SK-N-SH (cell line): ENCODE measurements around the gene CTSE. TPM values are rescaled to one million over a fixed set of nuclear protein-coding genes. Genes with fewer than 3 reads are reported as not detected.

Experiments
- CTCF ChIA-PET: fragments of 300-600, 350-600 bp; formaldehyde crosslinking; extraction: SDS; loops from one replicate; lab custom pipeline; 2021; lab: Yijun Ruan, JAX
- POLR2A ChIA-PET: fragments of 350-600 bp; sonication (Branson Sonifier 250); formaldehyde crosslinking; extraction: SDS; loops from one replicate; lab custom pipeline; 2020; ENCODE audit warnings: antibody characterized with exemption, inconsistent platforms; lab: Yijun Ruan, JAX
- DNase-seq: peaks from one replicate; pipeline ENCODE4 v3.0.0; 2012
- H2AFZ ChIP-seq: fragments of 200-600 bp; sonication (generic); 2 replicates; pipeline ENCODE4 v1.8.1; 2016; ENCODE audit warnings: antibody characterized with exemption, mild to moderate bottlenecking, low read depth
- H3F3A ChIP-seq: fragments of 200-600 bp; sonication (generic); replicated peaks from 2 replicates; pipeline ENCODE3; 2016; ENCODE audit warnings: antibody characterized with exemption, mild to moderate bottlenecking; ENCODE audit not compliant: insufficient read depth
- H3K27ac ChIP-seq, 2 experiments: fragments of 200-500 bp in 1 of 2; fragments of 200-600 bp in 1 of 2; sonication (Bioruptor generic) in 1 of 2; sonication (generic), shearing (Covaris generic) in 1 of 2; 2 replicates each; pipeline versions ENCODE4 v1.5.1 to v1.6.1; 2014 to 2016; ENCODE audit warnings: low read depth in 2 of 2, inconsistent platforms in 1 of 2, low read length in 1 of 2, mild to moderate bottlenecking in 1 of 2, mixed read lengths in 1 of 2
- H3K27me3 ChIP-seq: fragments of 200-600 bp; sonication (generic), shearing (Covaris generic); 2 replicates; pipeline ENCODE4 v1.6.1; 2016; ENCODE audit warnings: mixed run types; ENCODE audit not compliant: insufficient read depth
- H3K36me3 ChIP-seq, 2 experiments: fragments of 200-500 bp in 1 of 2; fragments of 200-600 bp in 1 of 2; sonication (Bioruptor generic) in 1 of 2; sonication (generic) in 1 of 2; replicated peaks in 1 of 2; 2 replicates each; pipeline versions ENCODE3 to v1.5.1; 2014 to 2016; ENCODE audit warnings: low read length in 1 of 2, mild to moderate bottlenecking in 1 of 2; ENCODE audit not compliant: insufficient read depth in 2 of 2, control insufficient read depth in 1 of 2
- H3K4me1 ChIP-seq, 2 experiments: fragments of 200-500 bp in 1 of 2; fragments of 200-600 bp in 1 of 2; sonication (Bioruptor generic) in 1 of 2; sonication (generic), shearing (Covaris generic) in 1 of 2; 2 replicates each; pipeline versions ENCODE4 v1.5.1 to v1.6.1; 2014 to 2016; ENCODE audit warnings: low read depth in 1 of 2, low read length in 1 of 2, mixed run types in 1 of 2; ENCODE audit not compliant: insufficient read depth in 2 of 2, control insufficient read depth in 1 of 2
- H3K4me2 ChIP-seq: fragments of 200-600 bp; sonication (generic), shearing (Covaris generic); 2 replicates; pipeline ENCODE4 v1.6.1; 2017; ENCODE audit warnings: mixed run types
- H3K4me3 ChIP-seq, 2 experiments: fragments of 200-500 bp in 1 of 2; fragments of 200-600 bp in 1 of 2; sonication (Bioruptor generic) in 1 of 2; sonication (generic), shearing (Covaris generic) in 1 of 2; 2 replicates each; pipeline versions ENCODE4 v1.5.1 to v1.8.1; 2014 to 2016; ENCODE audit warnings: low read depth in 2 of 2, inconsistent platforms in 1 of 2, low read length in 1 of 2, mild to moderate bottlenecking in 1 of 2, mixed read lengths in 1 of 2, moderate library complexity in 1 of 2
- H3K79me2 ChIP-seq: fragments of 200-600 bp; sonication (generic); 2 replicates; pipeline ENCODE4 v1.8.1; 2017; ENCODE audit warnings: mild to moderate bottlenecking; ENCODE audit not compliant: insufficient read depth
- H3K9ac ChIP-seq: fragments of 200-600 bp; sonication (generic); 2 replicates; pipeline ENCODE4 v1.6.1; 2017; ENCODE audit warnings: mixed run types
- H3K9me2 ChIP-seq: fragments of 200-600 bp; sonication (generic); 2 replicates; pipeline ENCODE4 v1.6.1; 2017; ENCODE audit warnings: mixed run types
- H3K9me3 ChIP-seq: fragments of 200-600 bp; sonication (generic); 2 replicates; pipeline ENCODE4 v1.6.1; 2017; ENCODE audit warnings: mixed run types, mild to moderate bottlenecking, moderate library complexity
- H4K20me1 ChIP-seq: fragments of 200-600 bp; sonication (generic); 2 replicates; pipeline ENCODE4 v1.6.1; 2017; ENCODE audit warnings: mild to moderate bottlenecking, mixed run types; ENCODE audit not compliant: insufficient read depth
- CHD2 ChIP-seq: fragments of 150-350 bp; IDR thresholded peaks from 2 replicates; pipeline ENCODE4 v1.6.1; 2018; ENCODE audit warnings: low read length; ENCODE audit not compliant: partially characterized antibody
- ELF1 ChIP-seq: IDR thresholded peaks from 2 replicates; pipeline ENCODE4 v1.4.0; 2012
- EP300 ChIP-seq, 2 experiments: IDR thresholded peaks; 2 replicates each; pipeline versions ENCODE4 v1.4.0 to v1.6.1; 2012; ENCODE audit warnings: borderline replicate concordance in 1 of 2, low read depth in 1 of 2, low read length in 1 of 2
- GABPA ChIP-seq: IDR thresholded peaks from 2 replicates; pipeline ENCODE4 v1.4.0; 2012; ENCODE audit warnings: low read depth, mild to moderate bottlenecking
- GATA2 ChIP-seq: sonication (generic); formaldehyde crosslinking; IDR thresholded peaks from 2 replicates; pipeline ENCODE4 v1.5.0; 2020; ENCODE audit warnings: mild to moderate bottlenecking, missing genetic modification reagents
- JUND ChIP-seq: IDR thresholded peaks from 2 replicates; pipeline ENCODE4 v1.4.0; 2012
- MEF2A ChIP-seq: IDR thresholded peaks from 2 replicates; pipeline ENCODE4 v1.4.0; 2012; ENCODE audit warnings: low read depth, borderline replicate concordance
- NFIC ChIP-seq: IDR thresholded peaks from 2 replicates; pipeline ENCODE4 v1.4.0; 2012; ENCODE audit warnings: borderline replicate concordance
- NRF1 ChIP-seq: IDR thresholded peaks from 2 replicates; pipeline ENCODE4 v1.6.1; 2012; ENCODE audit warnings: low read depth, mild to moderate bottlenecking, low read length
- RAD21 ChIP-seq: IDR thresholded peaks from 2 replicates; pipeline ENCODE4 v1.6.1; 2012; ENCODE audit warnings: mild to moderate bottlenecking, low read length
- RCOR1 ChIP-seq: fragments of 150-350 bp; IDR thresholded peaks from 2 replicates; pipeline ENCODE4 v1.6.1; 2017; ENCODE audit warnings: antibody characterized with exemption, low read length
- RXRA ChIP-seq: IDR thresholded peaks from 2 replicates; pipeline ENCODE4 v1.4.0; 2012; ENCODE audit warnings: low read depth, mild to moderate bottlenecking, borderline replicate concordance
- SIN3A ChIP-seq: IDR thresholded peaks from 2 replicates; pipeline ENCODE4 v1.6.1; 2012; ENCODE audit warnings: low read depth, mild to moderate bottlenecking, low read length, moderate library complexity, borderline replicate concordance
- TAF1 ChIP-seq: IDR thresholded peaks from 2 replicates; pipeline ENCODE4 v1.6.1; 2012; ENCODE audit warnings: low read depth, mild to moderate bottlenecking, low read length, moderate library complexity, borderline replicate concordance
- TCF12 ChIP-seq: IDR thresholded peaks from 2 replicates; pipeline ENCODE4 v1.4.0; 2012
- TEAD4 ChIP-seq: IDR thresholded peaks from 2 replicates; pipeline ENCODE4 v1.4.0; 2012; ENCODE audit warnings: mild to moderate bottlenecking, borderline replicate concordance; ENCODE audit not compliant: insufficient read depth
- YY1 ChIP-seq: IDR thresholded peaks from 2 replicates; pipeline ENCODE4 v1.4.0; 2012; ENCODE audit warnings: low read depth, mild to moderate bottlenecking
- WGBS: methylation state at CpG from one replicate; pipeline ENCODE4 v1.1.6; 2017; ENCODE audit warnings: low lambda C conversion rate; 5-methylcytosine and 5-hydroxymethylcytosine counted together
- polyA plus RNA-seq, 3 experiments: library from polyadenylated mRNA; depleted of rRNA; stranded (reverse); fragments of >200 nt; gene quantifications; 2 replicates each; pipeline ENCODE4 v1.2.3, GENCODE V29; 2012
- TF ChIP-seq, protein P1 (sequence below): IDR thresholded peaks from 2 replicates; pipeline ENCODE4 v1.4.0; 2012; ENCODE audit warnings: low read depth
- TF ChIP-seq, protein P2 (sequence below): fragments of 150-350 bp; IDR thresholded peaks from 2 replicates; pipeline ENCODE4 v1.6.1; 2017; ENCODE audit warnings: antibody characterized with exemption, low read length, low read depth, borderline replicate concordance
- TF ChIP-seq, protein P3 (sequence below): IDR thresholded peaks from 2 replicates; pipeline ENCODE4 v1.6.1; 2012; ENCODE audit warnings: mild to moderate bottlenecking, low read depth, low read length, moderate library complexity
- TF ChIP-seq, protein P4 (sequence below): IDR thresholded peaks from 2 replicates; pipeline ENCODE4 v1.4.0; 2012; ENCODE audit warnings: low read depth, borderline replicate concordance

CTSE gene
- not detected in 2 replicates for polyA plus RNA-seq (2012; rRNA removed)
- 0.01 TPM in 1 of 2 replicates, not detected in the other for polyA plus RNA-seq (2012; cell fraction: cytosol; rRNA removed)
- polyA plus RNA-seq (2012; cell fraction: nucleus; rRNA removed): not detected in 2 replicates

DNA sequence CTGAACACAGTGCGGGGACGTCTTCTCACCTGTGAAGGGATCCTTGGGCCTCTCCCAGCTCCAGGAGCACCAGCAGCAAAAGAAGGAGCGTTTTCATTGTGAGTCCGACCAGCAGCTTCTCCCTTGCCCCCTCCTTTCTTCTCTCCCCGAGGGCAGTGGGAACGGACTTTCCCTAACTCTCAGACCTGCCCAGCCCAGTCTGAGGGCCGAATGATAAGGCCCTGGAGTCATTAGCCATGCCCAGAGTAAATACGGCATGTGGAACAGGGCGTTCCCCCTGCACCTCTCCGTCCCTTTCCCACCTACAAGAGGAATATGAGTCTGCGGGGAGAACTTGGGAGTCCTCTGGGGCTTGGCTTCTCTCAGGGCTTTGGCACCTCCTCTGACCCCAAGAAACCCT is at the start of gene CTSE:
Gene CTSE, minus strand, starts transcription at position 201 of the 400 bp plus-strand sequence. Its CDS starts 104 bp downstream, at position 97.
- no peak for DNase-seq
- Histone ChIP-seq H4K20me1 (no peaks in the 10 kb centered on the region), H3K27me3 (peaks cover 3% of the 10 kb centered on the region; the same call in 1 of the 2 replicates), H3K79me2 (no peaks in the 10 kb centered on the region), H3K36me3 (no peaks in the 10 kb centered on the region), H3K27ac (no peak within 1 kb of the TSS), H3K9ac (no peak within 1 kb of the TSS), H3F3A (no peaks in the 10 kb centered on the region), H3K9me3 (no peaks in the 10 kb centered on the region), H2AFZ (no peak within 1 kb of the TSS), H3K4me3 (no peak within 1 kb of the TSS), H3K4me2 (no peak within 1 kb of the TSS), H3K4me1 (peaks cover 3 to 11% of the 10 kb centered on the region in 2 experiments; a peak in 2 of 4 replicates), H3K9me2 (no peaks in the 10 kb centered on the region)
- CTCF ChIA-PET: interaction anchor here (0.6 to 1.4 kb wide), 4 partner anchors 22 to 83 kb away, joined by 3 to 5 read pairs (median 4); no protein-coding TSS in a partner anchor
- 81% methylated on average over 11 of the region's 11 CpGs for WGBS
- TF ChIP-seq TAF1 (no peak), RXRA (no peak), GABPA (no peak), EP300 (IDR thresholded peaks at IDR 0.05; ENCODE audit: borderline replicate concordance in 1 of 2, low read depth in 1 of 2, low read length in 1 of 2) (no peak), SIN3A (no peak), GATA2 (no peak), RAD21 (no peak), RCOR1 (no peak), MEF2A (no peak), NFIC (no peak), ELF1 (no peak), TCF12 (no peak), YY1 (no peak)
- TF ChIP-seq, protein P1, sequence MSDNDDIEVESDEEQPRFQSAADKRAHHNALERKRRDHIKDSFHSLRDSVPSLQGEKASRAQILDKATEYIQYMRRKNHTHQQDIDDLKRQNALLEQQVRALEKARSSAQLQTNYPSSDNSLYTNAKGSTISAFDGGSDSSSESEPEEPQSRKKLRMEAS: no peak
- TF ChIP-seq, protein P2, sequence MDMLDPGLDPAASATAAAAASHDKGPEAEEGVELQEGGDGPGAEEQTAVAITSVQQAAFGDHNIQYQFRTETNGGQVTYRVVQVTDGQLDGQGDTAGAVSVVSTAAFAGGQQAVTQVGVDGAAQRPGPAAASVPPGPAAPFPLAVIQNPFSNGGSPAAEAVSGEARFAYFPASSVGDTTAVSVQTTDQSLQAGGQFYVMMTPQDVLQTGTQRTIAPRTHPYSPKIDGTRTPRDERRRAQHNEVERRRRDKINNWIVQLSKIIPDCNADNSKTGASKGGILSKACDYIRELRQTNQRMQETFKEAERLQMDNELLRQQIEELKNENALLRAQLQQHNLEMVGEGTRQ: no peak
- POLR2A ChIA-PET: no interaction called here

DNA sequence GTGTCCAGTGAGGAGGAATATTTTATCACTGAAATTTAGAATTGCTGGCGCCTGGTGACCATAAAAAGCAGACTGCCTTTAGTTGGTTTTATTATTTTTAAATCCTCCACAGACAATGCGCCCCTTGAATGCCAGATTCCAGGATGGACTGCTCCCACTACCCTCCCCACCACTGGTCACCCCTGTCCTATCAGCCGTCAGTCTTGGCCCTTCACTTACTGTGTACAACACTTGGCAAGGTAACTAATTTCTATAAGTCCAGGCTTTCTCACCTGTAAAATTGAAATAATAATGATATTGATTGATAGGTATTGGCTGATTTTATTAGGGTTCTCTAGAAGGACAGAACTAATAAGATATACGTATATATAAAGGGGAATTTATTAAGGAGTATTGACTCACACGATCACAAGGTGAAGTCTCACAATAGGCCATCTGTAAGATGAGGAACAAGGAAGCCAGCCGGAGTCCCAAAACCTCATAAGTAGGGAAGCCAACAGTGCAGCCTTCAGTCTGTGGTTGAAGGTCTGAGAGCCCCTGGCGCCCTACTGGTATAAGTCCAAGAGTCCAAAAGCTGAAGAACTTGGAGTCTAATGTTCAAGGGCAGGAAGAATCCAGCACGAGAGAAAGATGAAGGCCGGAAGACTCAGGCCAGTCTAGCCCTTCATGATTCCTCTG is 47.1 kb upstream of the CTSE start:
- H3K4me2 ChIP-seq: no peak overlapping the region
- H3K9ac ChIP-seq: no peak overlapping the region
- H3F3A ChIP-seq: no peaks in the 10 kb centered on the region
- no peak overlapping the region for H3K27ac ChIP-seq
- WGBS: 74% methylated on average over 9 of the region's 9 CpGs
- H2AFZ ChIP-seq: no peak overlapping the region
- no peaks in the 10 kb centered on the region for H3K36me3 ChIP-seq
- POLR2A ChIA-PET: no interaction called here
- no peaks in the 10 kb centered on the region for H4K20me1 ChIP-seq
- H3K27me3 ChIP-seq: peaks cover 23% of the 10 kb centered on the region
- no peak for DNase-seq
- no peaks in the 10 kb centered on the region for H3K79me2 ChIP-seq
- CTCF ChIA-PET: interaction anchor here (1.3 kb wide), 1 partner anchor 35 kb away, joined by 3 read pairs; no protein-coding TSS in a partner anchor
- no peaks in the 10 kb centered on the region for H3K4me1 ChIP-seq
- H3K9me3 ChIP-seq: no peaks in the 10 kb centered on the region
- H3K4me3 ChIP-seq: no peak overlapping the region
- H3K9me2 ChIP-seq: no peaks in the 10 kb centered on the region
- TF ChIP-seq MEF2A: no peak
- no peak for TF ChIP-seq JUND
- no peak for TF ChIP-seq NFIC
- TF ChIP-seq TAF1: no peak
- TF ChIP-seq, protein P3, sequence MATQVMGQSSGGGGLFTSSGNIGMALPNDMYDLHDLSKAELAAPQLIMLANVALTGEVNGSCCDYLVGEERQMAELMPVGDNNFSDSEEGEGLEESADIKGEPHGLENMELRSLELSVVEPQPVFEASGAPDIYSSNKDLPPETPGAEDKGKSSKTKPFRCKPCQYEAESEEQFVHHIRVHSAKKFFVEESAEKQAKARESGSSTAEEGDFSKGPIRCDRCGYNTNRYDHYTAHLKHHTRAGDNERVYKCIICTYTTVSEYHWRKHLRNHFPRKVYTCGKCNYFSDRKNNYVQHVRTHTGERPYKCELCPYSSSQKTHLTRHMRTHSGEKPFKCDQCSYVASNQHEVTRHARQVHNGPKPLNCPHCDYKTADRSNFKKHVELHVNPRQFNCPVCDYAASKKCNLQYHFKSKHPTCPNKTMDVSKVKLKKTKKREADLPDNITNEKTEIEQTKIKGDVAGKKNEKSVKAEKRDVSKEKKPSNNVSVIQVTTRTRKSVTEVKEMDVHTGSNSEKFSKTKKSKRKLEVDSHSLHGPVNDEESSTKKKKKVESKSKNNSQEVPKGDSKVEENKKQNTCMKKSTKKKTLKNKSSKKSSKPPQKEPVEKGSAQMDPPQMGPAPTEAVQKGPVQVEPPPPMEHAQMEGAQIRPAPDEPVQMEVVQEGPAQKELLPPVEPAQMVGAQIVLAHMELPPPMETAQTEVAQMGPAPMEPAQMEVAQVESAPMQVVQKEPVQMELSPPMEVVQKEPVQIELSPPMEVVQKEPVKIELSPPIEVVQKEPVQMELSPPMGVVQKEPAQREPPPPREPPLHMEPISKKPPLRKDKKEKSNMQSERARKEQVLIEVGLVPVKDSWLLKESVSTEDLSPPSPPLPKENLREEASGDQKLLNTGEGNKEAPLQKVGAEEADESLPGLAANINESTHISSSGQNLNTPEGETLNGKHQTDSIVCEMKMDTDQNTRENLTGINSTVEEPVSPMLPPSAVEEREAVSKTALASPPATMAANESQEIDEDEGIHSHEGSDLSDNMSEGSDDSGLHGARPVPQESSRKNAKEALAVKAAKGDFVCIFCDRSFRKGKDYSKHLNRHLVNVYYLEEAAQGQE: no peak
- no peak for TF ChIP-seq ELF1
- no peak for TF ChIP-seq TEAD4
- no peak for TF ChIP-seq NRF1
- TF ChIP-seq CHD2: no peak
- TF ChIP-seq, protein P4, sequence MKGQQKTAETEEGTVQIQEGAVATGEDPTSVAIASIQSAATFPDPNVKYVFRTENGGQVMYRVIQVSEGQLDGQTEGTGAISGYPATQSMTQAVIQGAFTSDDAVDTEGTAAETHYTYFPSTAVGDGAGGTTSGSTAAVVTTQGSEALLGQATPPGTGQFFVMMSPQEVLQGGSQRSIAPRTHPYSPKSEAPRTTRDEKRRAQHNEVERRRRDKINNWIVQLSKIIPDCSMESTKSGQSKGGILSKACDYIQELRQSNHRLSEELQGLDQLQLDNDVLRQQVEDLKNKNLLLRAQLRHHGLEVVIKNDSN: no peak
- no peak for TF ChIP-seq GABPA
- TF ChIP-seq, protein P2: no peak
- TF ChIP-seq RXRA: no peak
